Parietal lobe (tissue), 1 donor: ENCODE measurements around the gene STIP1. TPM values are rescaled to one million over a fixed set of nuclear protein-coding genes. Genes with fewer than 3 reads are reported as not detected.

Source experiments
- total RNA-seq: library from RNA; depleted of rRNA; stranded (reverse); fragments of >200 nt; gene quantifications from one replicate; pipeline ENCODE4 v1.2.3, GENCODE V29; 2014

The STIP1 gene
- 86.4 TPM for total RNA-seq

GRCh38 chr11:64185693-64186491 lies at the start of gene STIP1:
TSS of gene STIP1 (plus strand) at chr11:64186171. CDS start at chr11:64186262, 91 bp downstream.

GRCh38 chr11:64165842-64166635 lies 19.9 kb upstream of the STIP1 start, which contains the start of gene MACROD1:
TSS of gene MACROD1 (minus strand) at chr11:64166113. CDS start at chr11:64165994, 119 bp downstream.

GRCh38 chr11:64206457-64207255 lies 20.7 kb downstream of the STIP1 start, which contains the start of gene FERMT3:
TSS of gene FERMT3 (plus strand) at chr11:64206721. CDS start at chr11:64207365, 644 bp downstream.

GRCh38 chr11:64225608-64226506 lies 39.9 kb downstream of the STIP1 start, which contains the start of the genes NUDT22 and TRPT1:
TSS of gene NUDT22 (plus strand) at chr11:64226274. CDS start at chr11:64226653, 379 bp downstream.
TSS of gene TRPT1 (minus strand) at chr11:64226186. CDS start at chr11:64225860, 326 bp downstream.

GRCh38 chr11:64230171-64230984 lies 44.4 kb downstream of the STIP1 start, which contains the start of gene DNAJC4:
TSS of gene DNAJC4 (plus strand) at chr11:64230548. CDS start at chr11:64230855, 307 bp downstream.

GRCh38 chr11:64233913-64234586 lies 48.1 kb downstream of the STIP1 start, which contains the start of gene VEGFB:
TSS of gene VEGFB (plus strand) at chr11:64234584. CDS start at chr11:64234834, 250 bp downstream.

GRCh38 chr11:64240435-64241240 lies 54.7 kb downstream of the STIP1 start, which contains the start of gene FKBP2:
TSS of gene FKBP2 (plus strand) at chr11:64241095. CDS start at chr11:64242388, 1,293 bp downstream.

GRCh38 chr11:64246871-64247728 lies 61.1 kb downstream of the STIP1 start, which contains the start of gene PPP1R14B:
TSS of gene PPP1R14B (minus strand) at chr11:64246943. CDS start at chr11:64246673, 270 bp downstream.

GRCh38 chr11:64251016-64251752 lies 65.2 kb downstream of the STIP1 start, which contains the start of gene PLCB3:
TSS of gene PLCB3 (plus strand) at chr11:64251530. CDS start at chr11:64251650, 120 bp downstream.

Other genes starting within 250 kb of the STIP1 start
- gene NAA40, start 247.2 kb upstream of the STIP1 start, total RNA-seq: 26.6 TPM
- 194 TPM for gene COX8A, start 211.6 kb upstream of the STIP1 start, total RNA-seq
- 37.9 TPM for gene OTUB1, start 199.7 kb upstream of the STIP1 start, total RNA-seq
- 11.9 TPM for gene FLRT1, start 150.2 kb upstream of the STIP1 start, total RNA-seq
- 13.5 TPM for gene MACROD1, start 20.1 kb upstream of the STIP1 start, total RNA-seq
- gene FERMT3, start 20.6 kb downstream of the STIP1 start, total RNA-seq: 0.63 TPM
- gene TRPT1, start 40.0 kb downstream of the STIP1 start, total RNA-seq: 10.6 TPM
- 19.7 TPM for gene NUDT22, start 40.1 kb downstream of the STIP1 start, total RNA-seq
- gene DNAJC4, start 44.4 kb downstream of the STIP1 start, total RNA-seq: 7.2 TPM
- gene VEGFB, start 48.4 kb downstream of the STIP1 start, total RNA-seq: 17.5 TPM
- 17.8 TPM for gene FKBP2, start 54.9 kb downstream of the STIP1 start, total RNA-seq
- 82.9 TPM for gene PPP1R14B, start 60.8 kb downstream of the STIP1 start, total RNA-seq
- gene PLCB3, start 65.4 kb downstream of the STIP1 start, total RNA-seq: 5.6 TPM
- 32.9 TPM for gene BAD, start 98.5 kb downstream of the STIP1 start, total RNA-seq
- gene GPR137, start 99.7 kb downstream of the STIP1 start, total RNA-seq: 15.7 TPM
- 5.3 TPM for gene KCNK4, start 105.1 kb downstream of the STIP1 start, total RNA-seq
- 3.8 TPM for gene CATSPERZ, start 114.2 kb downstream of the STIP1 start, total RNA-seq
- gene ESRRA, start 119.4 kb downstream of the STIP1 start, total RNA-seq: 18.8 TPM
- gene TRMT112, start 131.4 kb downstream of the STIP1 start, total RNA-seq: 49.1 TPM
- gene PRDX5, start 131.9 kb downstream of the STIP1 start, total RNA-seq: 82.3 TPM
- gene CCDC88B, start 154.0 kb downstream of the STIP1 start, total RNA-seq: 1.6 TPM
- 13.1 TPM for gene RPS6KA4, start 173.0 kb downstream of the STIP1 start, total RNA-seq